ENCODE data around the gene CELSR1.

DNA sequence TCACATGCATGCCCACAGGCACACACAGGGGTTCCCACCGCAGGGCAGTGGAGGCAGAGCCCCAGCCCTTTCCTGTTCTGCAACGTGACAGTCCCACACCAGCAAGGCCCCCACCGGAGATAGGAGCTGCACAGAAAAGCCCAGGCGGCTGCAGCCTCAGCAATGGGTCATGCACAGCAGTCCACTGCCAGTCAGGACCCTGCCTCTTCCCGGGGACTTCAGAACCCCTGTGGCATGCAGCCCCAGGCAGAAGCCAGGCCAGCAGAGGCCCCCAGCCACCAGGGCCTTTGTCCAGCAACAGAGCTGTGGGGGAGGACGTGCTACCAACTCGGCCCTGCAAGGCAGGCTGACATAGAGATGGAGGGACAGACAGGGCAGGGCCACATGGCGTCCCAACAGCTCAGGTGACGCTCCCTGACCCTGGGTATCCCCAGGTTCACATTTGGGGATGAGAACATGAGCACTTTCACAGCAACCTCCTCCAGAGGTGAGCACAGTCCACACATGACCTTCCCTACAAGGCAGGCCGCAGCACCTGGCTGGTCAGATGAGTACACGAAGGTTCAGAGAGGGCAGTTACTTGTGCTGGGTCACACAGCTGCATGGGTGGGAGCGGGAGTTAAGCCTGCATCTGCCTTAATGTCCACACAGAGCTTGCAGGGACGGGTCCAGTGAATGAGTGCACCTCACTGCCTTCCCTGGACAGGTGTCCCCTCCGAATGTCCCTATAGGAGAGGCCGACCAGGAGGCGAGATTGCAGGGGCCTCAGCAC is 87.3 kb downstream of the CELSR1 start:
- TF ChIP-seq POLR2A (IDR thresholded peaks at IDR 0.05) (no peak), POLR2AphosphoS5 (IDR thresholded peaks at IDR 0.05; ENCODE audit: insufficient read depth in 1 of 2, low read depth in 1 of 2) (no peak)
- TF ChIP-seq, protein P1, sequence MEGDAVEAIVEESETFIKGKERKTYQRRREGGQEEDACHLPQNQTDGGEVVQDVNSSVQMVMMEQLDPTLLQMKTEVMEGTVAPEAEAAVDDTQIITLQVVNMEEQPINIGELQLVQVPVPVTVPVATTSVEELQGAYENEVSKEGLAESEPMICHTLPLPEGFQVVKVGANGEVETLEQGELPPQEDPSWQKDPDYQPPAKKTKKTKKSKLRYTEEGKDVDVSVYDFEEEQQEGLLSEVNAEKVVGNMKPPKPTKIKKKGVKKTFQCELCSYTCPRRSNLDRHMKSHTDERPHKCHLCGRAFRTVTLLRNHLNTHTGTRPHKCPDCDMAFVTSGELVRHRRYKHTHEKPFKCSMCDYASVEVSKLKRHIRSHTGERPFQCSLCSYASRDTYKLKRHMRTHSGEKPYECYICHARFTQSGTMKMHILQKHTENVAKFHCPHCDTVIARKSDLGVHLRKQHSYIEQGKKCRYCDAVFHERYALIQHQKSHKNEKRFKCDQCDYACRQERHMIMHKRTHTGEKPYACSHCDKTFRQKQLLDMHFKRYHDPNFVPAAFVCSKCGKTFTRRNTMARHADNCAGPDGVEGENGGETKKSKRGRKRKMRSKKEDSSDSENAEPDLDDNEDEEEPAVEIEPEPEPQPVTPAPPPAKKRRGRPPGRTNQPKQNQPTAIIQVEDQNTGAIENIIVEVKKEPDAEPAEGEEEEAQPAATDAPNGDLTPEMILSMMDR (IDR thresholded peaks at IDR 0.05) = no peak

All from vagina (tissue), 2 donors.